Common myeloid progenitor, CD34-positive (primary cell): Measurements from ENCODE around the gene ANKRD17.
"Not testable (repeated sequence)": the region's sequence is repeated elsewhere in the genome, so short reads cannot be mapped to it uniquely, and the experiment has no call there.

Source experiments
- CTCF ChIA-PET: fragments of 350-600 bp; sonication (Branson Sonifier 250); formaldehyde crosslinking; loops from one replicate; lab custom pipeline; 2021; ENCODE audit warnings: antibody characterized with exemption; lab: Charles Lee
- POLR2A ChIA-PET: fragments of 350-600 bp; sonication (Branson Sonifier 250); formaldehyde crosslinking; loops from one replicate; lab custom pipeline; 2021; ENCODE audit warnings: antibody characterized with exemption; lab: Charles Lee
- DNase-seq, 3 donors: peaks; one replicate each; pipeline versions ENCODE4 v3.0.0 to v3.0.0-alpha.2; 2013
- H3K27ac ChIP-seq, 2 experiments: 1 replicate in 1 of 2; 2 replicates in 1 of 2; pipeline ENCODE4 v1.7.0; 2013; ENCODE audit warnings: inconsistent platforms in 2 of 2, low read length in 2 of 2, mild to moderate bottlenecking in 2 of 2, low read depth in 1 of 2, moderate library complexity in 1 of 2; ENCODE audit not compliant: severe bottlenecking in 2 of 2, insufficient read depth in 1 of 2, poor library complexity in 1 of 2
- H3K27me3 ChIP-seq, 5 experiments: replicated peaks in 2 of 5; 1 replicate in 3 of 5; 2 replicates in 2 of 5; pipeline versions ENCODE4 v1.6.1 to v1.7.0; 2013; ENCODE audit warnings: low read length in 4 of 5, mild to moderate bottlenecking in 2 of 5, moderate library complexity in 2 of 5, inconsistent platforms in 1 of 5; ENCODE audit not compliant: insufficient read depth in 5 of 5, control insufficient read depth in 4 of 5
- H3K36me3 ChIP-seq, 4 experiments: 1 replicate in 2 of 4; 2 replicates in 2 of 4; pipeline versions ENCODE4 v1.6.1 to v1.7.0; 2013; ENCODE audit warnings: low read length in 3 of 4, control low read depth in 1 of 4, mild to moderate bottlenecking in 1 of 4; ENCODE audit not compliant: control insufficient read depth in 4 of 4, insufficient read depth in 4 of 4
- H3K4me1 ChIP-seq, 4 experiments: 1 replicate in 3 of 4; 2 replicates in 1 of 4; pipeline versions ENCODE4 v1.6.1 to v1.7.1; 2013; ENCODE audit warnings: low read length in 3 of 4, mild to moderate bottlenecking in 3 of 4, control low read depth in 1 of 4, inconsistent platforms in 1 of 4, moderate library complexity in 1 of 4; ENCODE audit not compliant: control insufficient read depth in 4 of 4, insufficient read depth in 4 of 4; ENCODE audit errors: control extremely low read depth in 1 of 4
- H3K4me3 ChIP-seq, 7 experiments: 1 replicate in 4 of 7; 2 replicates in 3 of 7; pipeline versions ENCODE4 v1.5.1 to v1.7.0; 2013; ENCODE audit warnings: mild to moderate bottlenecking in 7 of 7, low read length in 6 of 7, moderate library complexity in 6 of 7, inconsistent platforms in 2 of 7, low read depth in 2 of 7, control low read depth in 1 of 7; ENCODE audit not compliant: insufficient read depth in 4 of 7, control insufficient read depth in 1 of 7; ENCODE audit errors: extremely low read depth in 1 of 7
- H3K9me3 ChIP-seq, 5 experiments: 1 replicate in 4 of 5; 2 replicates in 1 of 5; pipeline versions ENCODE4 v1.6.1 to v1.7.1; 2013; ENCODE audit warnings: low read length in 4 of 5, mild to moderate bottlenecking in 2 of 5, inconsistent platforms in 1 of 5, low read depth in 1 of 5, moderate library complexity in 1 of 5; ENCODE audit not compliant: control insufficient read depth in 4 of 5, insufficient read depth in 2 of 5; ENCODE audit errors: control extremely low read depth in 1 of 5
- WGBS: methylation state at CpG from one replicate; pipeline ENCODE4 v1.1.5; 2013; ENCODE audit not compliant: insufficient coverage; 5-methylcytosine and 5-hydroxymethylcytosine counted together

The ANKRD17 gene

GRCh38 chr4:73236151-73236550 lies 22.4 kb downstream of the ANKRD17 start:
- CTCF ChIA-PET, result interaction anchor here (1.0 to 1.5 kb wide), 4 partner anchors 10 to 56 kb away, joined by 3 to 4 read pairs (median 3); no protein-coding TSS in a partner anchor
- H3K9me3 ChIP-seq, result peaks cover 0 to 3% (median 0%) of the 10 kb centered on the region in 5 experiments
- no peaks in the 10 kb centered on the region for H3K27me3 ChIP-seq
- POLR2A ChIA-PET, result interaction anchor here (1.0 kb wide), 1 partner anchor 8 kb away, joined by 4 read pairs; no protein-coding TSS in a partner anchor
- no peak overlapping the region for H3K27ac ChIP-seq
- WGBS, result no CpG with 5 or more reads among the region's 1 CpG
- no peak for DNase-seq
- no peak overlapping the region for H3K4me3 ChIP-seq
- H3K4me1 ChIP-seq, result peaks cover 0 to 4% (median 1%) of the 10 kb centered on the region in 4 experiments
- peaks cover 11 to 59% (median 21%) of the 10 kb centered on the region in 4 experiments for H3K36me3 ChIP-seq

- H3K27me3 ChIP-seq, result no peaks in the 10 kb centered on the region
- ChIA-PET CTCF (interaction anchor here (1.0 to 1.1 kb wide), 3 partner anchors 11 to 24 kb away, joined by 3 to 4 read pairs (median 3); no protein-coding TSS in a partner anchor), POLR2A (no interaction called here)
- peaks cover 11 to 66% (median 22%) of the 10 kb centered on the region in 4 experiments for H3K36me3 ChIP-seq
- H3K4me3 ChIP-seq, result no peak overlapping the region
- H3K27ac ChIP-seq, result no peak overlapping the region
- 100% methylated on average over 1 of the region's 1 CpG for WGBS
- DNase-seq, result no peak
- H3K9me3 ChIP-seq, result peaks cover 0 to 3% (median 0%) of the 10 kb centered on the region in 5 experiments
- H3K4me1 ChIP-seq, result no peaks in the 10 kb centered on the region
Observed at GRCh38 chr4:73234712-73235111, 23.9 kb downstream of the ANKRD17 start.

GRCh38 chr4:73231518-73232487 lies 26.8 kb downstream of the ANKRD17 start:
- Histone ChIP-seq H3K4me1 (no peaks in the 10 kb centered on the region), H3K9me3 (peaks cover 0 to 3% (median 0%) of the 10 kb centered on the region in 5 experiments), H3K4me3 (no peak overlapping the region), H3K27me3 (no peaks in the 10 kb centered on the region), H3K36me3 (peaks cover 11 to 55% (median 18%) of the 10 kb centered on the region in 4 experiments), H3K27ac (peak overlapping the region in 1 of 2 experiments; percentile 29)
- POLR2A ChIA-PET, result interaction anchor here (1.6 kb wide), 1 partner anchor 9 kb away, joined by 4 read pairs; no protein-coding TSS in a partner anchor
- CTCF ChIA-PET, result interaction anchor here (1.2 kb wide), 1 partner anchor 18 kb away, joined by 4 read pairs; no protein-coding TSS in a partner anchor
- no peak for DNase-seq
- 95% methylated on average over 3 of the region's 8 CpGs for WGBS

GRCh38 chr4:73230865-73231517 lies 27.6 kb downstream of the ANKRD17 start:
- no peak overlapping the region for H3K4me3 ChIP-seq

GRCh38 chr4:73228800-73229199 lies 29.8 kb downstream of the ANKRD17 start:
- H3K27me3 ChIP-seq, H3K4me1 ChIP-seq, H3K4me3 ChIP-seq, DNase-seq, CTCF ChIA-PET, H3K27ac ChIP-seq, H3K9me3 ChIP-seq, POLR2A ChIA-PET: not testable (repeated sequence)
- peaks cover 2 to 30% (median 7%) of the 10 kb centered on the region in 4 experiments for H3K36me3 ChIP-seq
- WGBS, result no CpG with 5 or more reads among the region's 6 CpGs

More at GRCh38 chr4:73230865-73231517, 27.6 kb downstream of the ANKRD17 start:
- Histone ChIP-seq H3K27ac (peak overlapping the region in 1 of 2 experiments; percentile 29), H3K4me1 (no peaks in the 10 kb centered on the region), H3K27me3 (no peaks in the 10 kb centered on the region), H3K9me3 (peaks cover 0 to 3% (median 0%) of the 10 kb centered on the region in 5 experiments), H3K36me3 (peaks cover 11 to 49% (median 18%) of the 10 kb centered on the region in 4 experiments)
- no CpG with 5 or more reads among the region's 3 CpGs for WGBS
- DNase-seq, result peak in 2 of 3 donors; percentile 33 to 64
- ChIA-PET CTCF (interaction anchor here (1.2 kb wide), 1 partner anchor 19 kb away, joined by 4 read pairs; no protein-coding TSS in a partner anchor), POLR2A (interaction anchor here (1.6 kb wide), 1 partner anchor 8 kb away, joined by 4 read pairs; no protein-coding TSS in a partner anchor)

GRCh38 chr4:73224886-73225285 lies 33.7 kb downstream of the ANKRD17 start:
- H3K27me3 ChIP-seq, result no peaks in the 10 kb centered on the region
- peak overlapping the region in 1 of 2 experiments; percentile 54 for H3K27ac ChIP-seq
- 90% methylated on average over 2 of the region's 3 CpGs for WGBS
- peaks cover 0 to 3% (median 0%) of the 10 kb centered on the region in 4 experiments for H3K36me3 ChIP-seq
- no peaks in the 10 kb centered on the region for H3K9me3 ChIP-seq
- H3K4me1 ChIP-seq, result peaks cover 4 to 25% (median 17%) of the 10 kb centered on the region in 4 experiments
- POLR2A ChIA-PET, result no interaction called here
- H3K4me3 ChIP-seq, result no peak overlapping the region
- no peak for DNase-seq
- CTCF ChIA-PET, result no interaction called here
